Esophagus squamous epithelium (tissue), 5 donors: Measurements from ENCODE around the gene TM9SF2. TPM values are rescaled to one million over a fixed set of nuclear protein-coding genes. Genes with fewer than 3 reads are reported as not detected.

Experiments used
- DNase-seq: peaks from one replicate; lab custom pipeline; 2025; lab: John Stamatoyannopoulos, UW
- H3K27ac ChIP-seq, 4 donors: fragments of 200-600 bp; sonication (generic); one replicate each; pipeline ENCODE4 v1.5.1; 2016 to 2019; ENCODE audit warnings: mild to moderate bottlenecking in 1 of 4
- H3K27me3 ChIP-seq, 4 donors: fragments of 200-600 bp; sonication (generic); 1 replicate in 3 of 4; 2 replicates in 1 of 4; pipeline versions ENCODE4 v1.5.1 to v1.6.0; 2017 to 2021; ENCODE audit warnings: antibody characterized with exemption in 1 of 4
- H3K36me3 ChIP-seq, 3 donors: fragments of 200-600 bp; sonication (generic); one replicate each; pipeline ENCODE4 v1.5.1; 2016 to 2019
- H3K4me1 ChIP-seq, 3 donors: fragments of 200-600 bp; sonication (generic); one replicate each; pipeline ENCODE4 v1.5.1; 2017 to 2019
- H3K4me3 ChIP-seq, 4 donors: fragments of 200-600 bp; sonication (generic); 1 replicate in 3 of 4; 2 replicates in 1 of 4; pipeline ENCODE4 v1.5.1; 2016 to 2019; ENCODE audit warnings: mild to moderate bottlenecking in 2 of 4, moderate library complexity in 1 of 4
- H3K9me3 ChIP-seq, 3 donors: fragments of 200-600 bp; sonication (generic); one replicate each; pipeline ENCODE4 v1.5.1; 2016 to 2019
- CTCF ChIP-seq, 6 experiments: fragments of 450-650 bp in 4 of 6; fragments of 200-600 bp in 2 of 6; sonication (generic) in 2 of 6; IDR thresholded peaks; one replicate each; pipeline ENCODE4 v1.5.1; 2016 to 2019; ENCODE audit warnings: antibody characterized with exemption in 6 of 6, mild to moderate bottlenecking in 4 of 6, moderate library complexity in 4 of 6
- POLR2A ChIP-seq, 4 donors: fragments of 450-650 bp; IDR thresholded peaks; one replicate each; pipeline ENCODE4 v1.6.1; 2017; ENCODE audit warnings: antibody characterized with exemption in 4 of 4, mild to moderate bottlenecking in 4 of 4, moderate library complexity in 3 of 4
- WGBS, 2 donors: methylation state at CpG; one replicate each; pipeline ENCODE4 v1.1.5; 2018; 5-methylcytosine and 5-hydroxymethylcytosine counted together
- intact Hi-C: fragments of 100-400 bp; cut with DNase I; formaldehyde crosslinking; loops from one replicate; pipeline ENCODE4 v1.15.0; 2022
- total RNA-seq, 4 donors: library from RNA; depleted of rRNA; stranded (reverse); fragments of >200 nt; gene quantifications; one replicate each; pipeline ENCODE4 v1.1.0, GENCODE V29; 2016
- donor health status: DM: yes; HTN: yes; CAD: no.

The TM9SF2 gene
- total RNA-seq, 4 donors from 2014 or later: 60.5 to 118 (median 79.0) TPM

- Histone ChIP-seq H3K4me3 (no peak overlapping the region), H3K4me1 (no peaks in the 10 kb centered on the region), H3K9me3 (no peaks in the 10 kb centered on the region), H3K27ac (no peak overlapping the region), H3K36me3 (peaks cover 0 to 77% (median 0%) of the 10 kb centered on the region in 3 donors), H3K27me3 (no peaks in the 10 kb centered on the region)
- intact Hi-C loops: no loop called here
- no peak for DNase-seq
- TF ChIP-seq POLR2A (IDR thresholded peaks at IDR 0.05): no peak
- TF ChIP-seq CTCF (IDR thresholded peaks at IDR 0.05): no peak
- WGBS, 2 donors: 87 to 94% methylated on average over 2 of the region's 2 CpGs
Measured at GRCh38 chr13:99536023-99536422, 34.8 kb downstream of the TM9SF2 start.

GRCh38 chr13:99540530-99540929, 39.3 kb downstream of the TM9SF2 start:
- TF ChIP-seq POLR2A (IDR thresholded peaks at IDR 0.05): no peak
- TF ChIP-seq CTCF (IDR thresholded peaks at IDR 0.05): no peak
- intact Hi-C loops: no loop called here
- Histone ChIP-seq H3K4me3 (no peak overlapping the region), H3K4me1 (peaks cover 0 to 16% (median 0%) of the 10 kb centered on the region in 3 donors), H3K36me3 (peaks cover 0 to 94% (median 4%) of the 10 kb centered on the region in 3 donors), H3K9me3 (no peaks in the 10 kb centered on the region), H3K27ac (no peak overlapping the region), H3K27me3 (no peaks in the 10 kb centered on the region)
- 61 to 68% methylated on average over 1 of the region's 1 CpG for WGBS, 2 donors
- no peak for DNase-seq

- peak overlapping the region in 1 of 4 donors; percentile 51 for H3K27ac ChIP-seq
- H3K9me3 ChIP-seq: no peaks in the 10 kb centered on the region
- peaks cover 0 to 100% (median 8%) of the 10 kb centered on the region in 3 donors for H3K36me3 ChIP-seq
- intact Hi-C loops: no loop called here
- no peaks in the 10 kb centered on the region for H3K27me3 ChIP-seq
- no peak overlapping the region for H3K4me3 ChIP-seq
- peak; percentile 4 for DNase-seq
- TF ChIP-seq POLR2A (IDR thresholded peaks at IDR 0.05) (no peak), CTCF (IDR thresholded peaks at IDR 0.05) (no peak)
- 69 to 84% methylated on average over 8 of the region's 8 CpGs for WGBS, 2 donors
- peaks cover 0 to 16% (median 0%) of the 10 kb centered on the region in 3 donors for H3K4me1 ChIP-seq
Measured at GRCh38 chr13:99542788-99543406, 41.6 kb downstream of the TM9SF2 start.

GRCh38 chr13:99545361-99545760, 44.1 kb downstream of the TM9SF2 start:
- H3K27me3 ChIP-seq: no peaks in the 10 kb centered on the region
- WGBS, 2 donors: 88 to 90% methylated on average over 4 to 6 of the region's 6 CpGs
- TF ChIP-seq CTCF (IDR thresholded peaks at IDR 0.05) (no peak), POLR2A (IDR thresholded peaks at IDR 0.05) (no peak)
- peaks cover 0 to 100% (median 12%) of the 10 kb centered on the region in 3 donors for H3K36me3 ChIP-seq
- no peak overlapping the region for H3K27ac ChIP-seq
- DNase-seq: no peak
- H3K9me3 ChIP-seq: no peaks in the 10 kb centered on the region
- H3K4me3 ChIP-seq: no peak overlapping the region
- intact Hi-C loops: no loop called here
- peaks cover 0 to 16% (median 0%) of the 10 kb centered on the region in 3 donors for H3K4me1 ChIP-seq

- peaks cover 0 to 100% (median 12%) of the 10 kb centered on the region in 3 donors for H3K36me3 ChIP-seq
- 52 to 79% methylated on average over 7 of the region's 7 CpGs for WGBS, 2 donors
- no peaks in the 10 kb centered on the region for H3K27me3 ChIP-seq
- no peak for DNase-seq
- no peaks in the 10 kb centered on the region for H3K9me3 ChIP-seq
- H3K4me1 ChIP-seq: peaks cover 0 to 16% (median 0%) of the 10 kb centered on the region in 3 donors
- TF ChIP-seq CTCF (IDR thresholded peaks at IDR 0.05): no peak
- TF ChIP-seq POLR2A (IDR thresholded peaks at IDR 0.05): no peak
- no peak overlapping the region for H3K4me3 ChIP-seq
- intact Hi-C loops: no loop called here
- H3K27ac ChIP-seq: no peak overlapping the region
Measured at GRCh38 chr13:99545979-99546378, 44.7 kb downstream of the TM9SF2 start.
